Body of pancreas (tissue), 4 donors: ENCODE results near the gene LPP. TPM values are rescaled to one million over a fixed set of nuclear protein-coding genes. Genes with fewer than 3 reads are reported as not detected.

Experiments
- ATAC-seq: fragments of 150-250 bp; one replicate; pipeline ENCODE4 v1.9.1; 2016
- DNase-seq, 4 donors: peaks; one replicate each; pipeline ENCODE4 v3.0.0-alpha.2; 2019
- H3K27ac ChIP-seq, 4 donors: fragments of 200-600 bp; sonication (generic); 1 replicate in 3 of 4; 2 replicates in 1 of 4; pipeline versions ENCODE4 v1.5.1 to v1.6.1; 2016 to 2019; ENCODE audit warnings: mild to moderate bottlenecking in 1 of 4, mixed read lengths in 1 of 4, moderate library complexity in 1 of 4
- H3K27me3 ChIP-seq, 2 donors: fragments of 200-600 bp; sonication (generic); one replicate each; pipeline ENCODE4 v1.6.0; 2016; ENCODE audit warnings: mild to moderate bottlenecking in 1 of 2
- H3K36me3 ChIP-seq, 2 donors: fragments of 200-600 bp; sonication (generic); replicated peaks in 1 of 2; 2 replicates each; pipeline ENCODE4 v1.5.1; 2016; ENCODE audit warnings: low read depth in 2 of 2; ENCODE audit not compliant: insufficient read depth in 1 of 2
- H3K4me1 ChIP-seq: fragments of 200-600 bp; sonication (generic); one replicate; pipeline ENCODE4 v1.6.0; 2016
- H3K4me3 ChIP-seq, 2 donors: fragments of 200-600 bp; sonication (generic); 1 replicate in 1 of 2; 2 replicates in 1 of 2; pipeline ENCODE4 v1.5.1; 2016 to 2019
- H3K9me3 ChIP-seq, 3 donors: fragments of 200-600 bp; sonication (generic); 1 replicate in 2 of 3; 2 replicates in 1 of 3; pipeline ENCODE4 v1.5.1; 2016
- POLR2A ChIP-seq, 3 donors: fragments of 450-650 bp; IDR thresholded peaks; one replicate each; pipeline ENCODE4 v1.6.1; 2016; ENCODE audit warnings: antibody characterized with exemption in 3 of 3, mild to moderate bottlenecking in 2 of 3
- WGBS, 2 donors: methylation state at CpG; one replicate each; pipeline ENCODE4 v1.1.5; 2017; 5-methylcytosine and 5-hydroxymethylcytosine counted together
- intact Hi-C: fragments of 100-400 bp; cut with DNase I; formaldehyde crosslinking; loops from one replicate; pipeline ENCODE4 v1.15.1; 2023
- total RNA-seq, 2 donors: library from RNA; depleted of rRNA; stranded (reverse); fragments of >200 nt; gene quantifications; one replicate each; pipeline ENCODE4 v1.1.0, GENCODE V29; 2016
- TF ChIP-seq, protein P1 (sequence below), 7 experiments: fragments of 450-650 bp in 4 of 7; fragments of 200-600 bp in 3 of 7; sonication (generic) in 3 of 7; IDR thresholded peaks; one replicate each; pipeline ENCODE4 v1.5.1; 2016 to 2019; ENCODE audit warnings: antibody characterized with exemption in 7 of 7

The LPP gene
- total RNA-seq, 2 donors from 2014 or later: 60.6 to 65.1 TPM

DNA sequence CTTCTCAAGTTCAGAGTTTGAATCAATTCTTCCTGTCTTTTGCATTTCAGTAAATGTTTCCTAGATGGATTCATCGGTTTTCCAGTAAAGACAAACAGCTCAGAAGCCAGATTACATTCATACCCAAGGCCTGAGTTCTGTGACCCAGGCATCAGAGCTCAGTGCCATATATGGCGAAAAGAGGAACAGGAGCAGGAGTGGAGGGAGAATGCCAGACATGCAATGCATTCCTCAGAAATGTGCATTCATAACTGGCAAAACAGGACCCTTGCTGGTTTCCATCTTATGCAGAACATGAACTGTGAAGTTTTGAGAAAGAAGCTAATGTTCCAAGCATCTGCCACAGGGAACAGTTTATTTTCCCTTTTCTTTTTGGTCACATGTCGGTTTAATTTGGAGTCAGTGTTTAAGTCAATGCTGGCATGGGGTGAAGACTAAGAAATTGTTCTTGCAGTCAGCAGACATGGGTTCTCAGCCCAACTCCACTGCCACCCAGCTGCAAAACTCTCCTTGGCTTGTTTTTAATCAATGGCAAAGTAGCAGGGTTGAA is 116.5 kb downstream of the LPP start:
- Histone ChIP-seq H3K9me3 (no peaks in the 10 kb centered on the region), H3K4me1 (peaks cover 35% of the 10 kb centered on the region), H3K27ac (peak overlapping the region in 2 of 4 donors; percentile 6 to 8), H3K27me3 (no peaks in the 10 kb centered on the region), H3K4me3 (no peak overlapping the region), H3K36me3 (no peaks in the 10 kb centered on the region)
- DNase-seq: peak in 2 of 4 donors; percentile 35 to 47
- peak; percentile 37 for ATAC-seq
- WGBS, 2 donors: 59 to 63% methylated on average over 3 of the region's 3 CpGs
- intact Hi-C loops: no loop called here
- TF ChIP-seq, protein P1, sequence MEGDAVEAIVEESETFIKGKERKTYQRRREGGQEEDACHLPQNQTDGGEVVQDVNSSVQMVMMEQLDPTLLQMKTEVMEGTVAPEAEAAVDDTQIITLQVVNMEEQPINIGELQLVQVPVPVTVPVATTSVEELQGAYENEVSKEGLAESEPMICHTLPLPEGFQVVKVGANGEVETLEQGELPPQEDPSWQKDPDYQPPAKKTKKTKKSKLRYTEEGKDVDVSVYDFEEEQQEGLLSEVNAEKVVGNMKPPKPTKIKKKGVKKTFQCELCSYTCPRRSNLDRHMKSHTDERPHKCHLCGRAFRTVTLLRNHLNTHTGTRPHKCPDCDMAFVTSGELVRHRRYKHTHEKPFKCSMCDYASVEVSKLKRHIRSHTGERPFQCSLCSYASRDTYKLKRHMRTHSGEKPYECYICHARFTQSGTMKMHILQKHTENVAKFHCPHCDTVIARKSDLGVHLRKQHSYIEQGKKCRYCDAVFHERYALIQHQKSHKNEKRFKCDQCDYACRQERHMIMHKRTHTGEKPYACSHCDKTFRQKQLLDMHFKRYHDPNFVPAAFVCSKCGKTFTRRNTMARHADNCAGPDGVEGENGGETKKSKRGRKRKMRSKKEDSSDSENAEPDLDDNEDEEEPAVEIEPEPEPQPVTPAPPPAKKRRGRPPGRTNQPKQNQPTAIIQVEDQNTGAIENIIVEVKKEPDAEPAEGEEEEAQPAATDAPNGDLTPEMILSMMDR (IDR thresholded peaks at IDR 0.05): no peak
- TF ChIP-seq POLR2A (IDR thresholded peaks at IDR 0.05): no peak

DNA sequence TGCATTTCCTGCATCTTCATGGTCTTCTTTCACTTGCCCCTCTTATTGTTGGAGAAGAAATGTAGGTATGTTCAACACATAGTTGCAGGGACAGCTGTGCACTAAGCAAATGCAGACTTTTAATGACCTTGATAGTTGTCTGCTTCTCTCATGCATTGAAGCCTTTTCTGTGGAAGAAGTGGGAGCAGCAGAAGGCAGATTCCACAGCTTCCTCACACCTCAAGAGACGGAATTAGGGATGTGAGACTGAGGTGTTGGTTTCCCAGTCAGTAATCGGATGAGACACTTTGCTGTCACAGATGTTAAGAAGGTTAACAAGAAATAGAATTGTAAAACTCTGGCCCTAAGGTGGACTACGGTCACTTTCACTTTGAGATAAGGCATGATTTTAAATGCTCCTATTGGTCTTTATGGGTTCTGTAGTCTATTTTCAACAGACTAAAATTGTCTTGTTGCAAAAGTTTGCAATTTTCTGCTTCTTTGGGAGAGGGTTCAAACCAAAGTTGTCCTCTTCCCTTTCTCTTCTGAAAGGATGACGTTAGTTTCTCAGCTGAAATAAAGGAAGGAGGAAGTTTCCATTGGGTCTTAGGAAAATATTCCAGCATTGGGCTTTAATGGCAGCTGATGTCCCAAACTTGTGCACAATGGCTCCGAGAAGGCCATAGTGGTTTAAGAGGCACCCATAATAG is 117.4 kb downstream of the LPP start:
- WGBS, 2 donors: 90 to 94% methylated on average over 5 of the region's 5 CpGs
- Histone ChIP-seq H3K27me3 (no peaks in the 10 kb centered on the region), H3K36me3 (no peaks in the 10 kb centered on the region), H3K4me1 (peaks cover 26% of the 10 kb centered on the region), H3K9me3 (no peaks in the 10 kb centered on the region), H3K4me3 (no peak overlapping the region), H3K27ac (peak overlapping the region in 2 of 4 donors; percentile 4 to 6)
- intact Hi-C loops: no loop called here
- ATAC-seq (no peak), DNase-seq (no peak)
- TF ChIP-seq POLR2A (IDR thresholded peaks at IDR 0.05): no peak

DNA sequence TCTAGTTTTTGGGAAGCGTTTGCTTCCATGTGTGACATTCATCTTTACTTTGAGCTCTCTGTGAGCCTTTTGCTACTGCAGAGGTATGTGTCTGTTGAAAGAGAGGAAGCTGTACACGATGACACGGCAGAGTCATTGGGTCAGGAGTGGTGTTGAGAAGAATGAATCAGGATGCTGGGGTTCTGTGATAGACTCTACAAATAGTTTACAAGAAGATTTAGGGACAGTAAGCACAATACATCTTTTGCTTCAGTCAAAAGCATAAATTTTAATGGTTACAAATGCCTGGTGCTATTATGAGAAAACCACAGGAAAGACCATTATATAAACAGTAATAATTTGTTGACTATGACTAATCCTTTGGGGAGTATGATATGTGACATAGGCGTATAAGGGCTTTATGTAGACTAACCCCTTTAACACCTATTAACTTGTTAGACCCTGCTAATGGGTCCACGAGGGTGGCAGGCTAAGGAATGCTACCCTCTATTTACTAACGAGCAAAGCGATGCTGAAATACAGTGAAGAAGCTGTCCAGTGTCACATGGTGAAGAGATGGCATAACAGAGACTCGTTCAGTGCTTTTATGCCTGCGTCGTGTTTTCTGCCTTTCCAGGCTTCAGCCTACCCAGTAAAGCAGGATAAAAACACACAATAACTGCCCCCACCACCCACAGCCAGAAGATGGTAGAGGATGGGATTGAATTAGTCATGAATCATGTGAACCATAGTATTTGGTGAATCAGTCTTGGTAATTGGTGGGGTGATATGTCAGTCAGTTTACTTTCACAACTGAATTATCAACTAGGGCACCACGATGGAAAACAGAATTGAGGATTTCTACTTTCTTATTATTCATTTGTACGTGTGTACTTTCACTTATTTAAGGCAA is 118.8 kb downstream of the LPP start:
- TF ChIP-seq, protein P1 (IDR thresholded peaks at IDR 0.05): no peak
- TF ChIP-seq POLR2A (IDR thresholded peaks at IDR 0.05): no peak
- no peak for DNase-seq
- Histone ChIP-seq H3K9me3 (no peaks in the 10 kb centered on the region), H3K27ac (no peak overlapping the region), H3K4me1 (peaks cover 13% of the 10 kb centered on the region), H3K4me3 (no peak overlapping the region), H3K36me3 (no peaks in the 10 kb centered on the region), H3K27me3 (no peaks in the 10 kb centered on the region)
- no peak for ATAC-seq
- WGBS, 2 donors: 88 to 89% methylated on average over 12 of the region's 12 CpGs
- intact Hi-C loops: no loop called here

DNA sequence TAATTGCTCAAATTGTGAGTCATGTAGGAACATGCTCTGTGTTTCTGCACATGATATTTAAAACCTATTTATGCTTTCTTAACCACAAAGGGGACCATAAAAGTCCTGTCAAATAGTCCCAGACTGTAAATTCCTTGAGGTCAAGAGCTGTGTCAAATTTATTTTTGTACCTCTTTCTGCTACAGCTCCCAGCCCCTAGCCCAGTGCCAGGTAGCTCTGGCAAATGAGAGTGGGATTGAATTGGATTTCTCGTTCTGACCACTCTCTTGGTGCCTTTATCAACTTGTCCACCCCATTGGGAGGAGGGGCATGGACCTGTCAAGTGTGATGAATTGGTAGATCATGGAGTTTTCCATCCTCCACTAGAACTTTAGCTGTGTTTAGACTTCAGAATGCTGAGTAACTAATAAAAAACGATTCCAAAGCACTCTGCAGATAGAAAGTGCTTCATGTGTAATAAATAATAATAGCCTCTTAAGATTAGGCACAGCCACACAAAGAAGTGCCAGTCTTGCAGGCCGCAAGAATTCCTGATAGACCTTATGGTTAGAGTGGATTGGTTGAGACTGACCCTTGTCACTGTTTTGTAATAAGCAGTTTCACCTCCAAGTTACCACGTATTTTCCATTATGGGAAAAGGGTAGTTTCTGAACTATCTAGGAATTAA is 120.4 kb downstream of the LPP start:
- DNase-seq: no peak
- TF ChIP-seq, protein P1 (IDR thresholded peaks at IDR 0.05): no peak
- TF ChIP-seq POLR2A (IDR thresholded peaks at IDR 0.05): no peak
- no peak for ATAC-seq
- whole genome bisulfite sequencing, 2 donors: 76 to 81% methylated on average over 4 of the region's 4 CpGs
- H3K36me3 ChIP-seq: no peaks in the 10 kb centered on the region
- no peaks in the 10 kb centered on the region for H3K27me3 ChIP-seq
- intact Hi-C loops: no loop called here
- no peaks in the 10 kb centered on the region for H3K9me3 ChIP-seq
- no peak overlapping the region for H3K4me3 ChIP-seq
- no peak overlapping the region for H3K27ac ChIP-seq
- no peaks in the 10 kb centered on the region for H3K4me1 ChIP-seq

DNA sequence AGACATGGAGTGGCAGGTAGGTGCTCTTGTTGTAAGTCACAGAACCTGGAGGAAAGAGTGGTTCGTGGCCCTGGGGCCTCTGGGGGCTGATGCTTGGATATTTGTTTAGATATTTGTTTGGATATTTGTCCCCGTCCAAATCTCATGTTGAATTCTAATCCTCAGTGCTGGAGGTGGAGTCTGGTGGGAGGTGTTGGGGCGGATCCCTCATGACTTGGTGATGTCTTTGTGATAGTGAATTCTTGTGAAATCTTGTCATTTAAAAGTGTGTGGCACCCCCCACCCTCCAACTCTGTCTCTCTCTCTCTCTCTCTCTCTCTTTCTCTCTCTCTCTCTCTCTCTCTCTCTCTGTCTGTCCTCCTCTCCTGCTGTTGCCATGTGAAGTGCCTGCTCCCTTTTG is 122.4 kb downstream of the LPP start:
- no peak for DNase-seq
- ATAC-seq: no peak

More for the DNA sequence above, 122.4 kb downstream of the LPP start:
- intact Hi-C loops: no loop called here
- no peaks in the 10 kb centered on the region for H3K36me3 ChIP-seq
- TF ChIP-seq, protein P1 (IDR thresholded peaks at IDR 0.05): no peak
- no peak for TF ChIP-seq POLR2A (IDR thresholded peaks at IDR 0.05)
- no peak overlapping the region for H3K27ac ChIP-seq
- H3K27me3 ChIP-seq: no peaks in the 10 kb centered on the region
- 93 to 98% methylated on average over 3 of the region's 3 CpGs for WGBS, 2 donors
- H3K4me3 ChIP-seq: no peak overlapping the region
- no peaks in the 10 kb centered on the region for H3K4me1 ChIP-seq
- no peaks in the 10 kb centered on the region for H3K9me3 ChIP-seq
